ENCODE results near the gene CDK9.
"Not testable (repeated sequence)": the region's sequence is repeated elsewhere in the genome, so short reads cannot be mapped to it uniquely, and the experiment has no call there.

The CDK9 gene

GRCh38 chr9:127754099-127755060, 31.5 kb upstream of the CDK9 start:
- TF ChIP-seq, protein P1, sequence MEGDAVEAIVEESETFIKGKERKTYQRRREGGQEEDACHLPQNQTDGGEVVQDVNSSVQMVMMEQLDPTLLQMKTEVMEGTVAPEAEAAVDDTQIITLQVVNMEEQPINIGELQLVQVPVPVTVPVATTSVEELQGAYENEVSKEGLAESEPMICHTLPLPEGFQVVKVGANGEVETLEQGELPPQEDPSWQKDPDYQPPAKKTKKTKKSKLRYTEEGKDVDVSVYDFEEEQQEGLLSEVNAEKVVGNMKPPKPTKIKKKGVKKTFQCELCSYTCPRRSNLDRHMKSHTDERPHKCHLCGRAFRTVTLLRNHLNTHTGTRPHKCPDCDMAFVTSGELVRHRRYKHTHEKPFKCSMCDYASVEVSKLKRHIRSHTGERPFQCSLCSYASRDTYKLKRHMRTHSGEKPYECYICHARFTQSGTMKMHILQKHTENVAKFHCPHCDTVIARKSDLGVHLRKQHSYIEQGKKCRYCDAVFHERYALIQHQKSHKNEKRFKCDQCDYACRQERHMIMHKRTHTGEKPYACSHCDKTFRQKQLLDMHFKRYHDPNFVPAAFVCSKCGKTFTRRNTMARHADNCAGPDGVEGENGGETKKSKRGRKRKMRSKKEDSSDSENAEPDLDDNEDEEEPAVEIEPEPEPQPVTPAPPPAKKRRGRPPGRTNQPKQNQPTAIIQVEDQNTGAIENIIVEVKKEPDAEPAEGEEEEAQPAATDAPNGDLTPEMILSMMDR (IDR thresholded peaks at IDR 0.05; ENCODE audit: low read length, missing control alignments) = no peak
- no peak overlapping the region for H3K4me3 ChIP-seq (replicated peaks; ENCODE audit: low read depth, low read length)
- DNase-seq (ENCODE audit: low read depth) = no peak

DNA sequence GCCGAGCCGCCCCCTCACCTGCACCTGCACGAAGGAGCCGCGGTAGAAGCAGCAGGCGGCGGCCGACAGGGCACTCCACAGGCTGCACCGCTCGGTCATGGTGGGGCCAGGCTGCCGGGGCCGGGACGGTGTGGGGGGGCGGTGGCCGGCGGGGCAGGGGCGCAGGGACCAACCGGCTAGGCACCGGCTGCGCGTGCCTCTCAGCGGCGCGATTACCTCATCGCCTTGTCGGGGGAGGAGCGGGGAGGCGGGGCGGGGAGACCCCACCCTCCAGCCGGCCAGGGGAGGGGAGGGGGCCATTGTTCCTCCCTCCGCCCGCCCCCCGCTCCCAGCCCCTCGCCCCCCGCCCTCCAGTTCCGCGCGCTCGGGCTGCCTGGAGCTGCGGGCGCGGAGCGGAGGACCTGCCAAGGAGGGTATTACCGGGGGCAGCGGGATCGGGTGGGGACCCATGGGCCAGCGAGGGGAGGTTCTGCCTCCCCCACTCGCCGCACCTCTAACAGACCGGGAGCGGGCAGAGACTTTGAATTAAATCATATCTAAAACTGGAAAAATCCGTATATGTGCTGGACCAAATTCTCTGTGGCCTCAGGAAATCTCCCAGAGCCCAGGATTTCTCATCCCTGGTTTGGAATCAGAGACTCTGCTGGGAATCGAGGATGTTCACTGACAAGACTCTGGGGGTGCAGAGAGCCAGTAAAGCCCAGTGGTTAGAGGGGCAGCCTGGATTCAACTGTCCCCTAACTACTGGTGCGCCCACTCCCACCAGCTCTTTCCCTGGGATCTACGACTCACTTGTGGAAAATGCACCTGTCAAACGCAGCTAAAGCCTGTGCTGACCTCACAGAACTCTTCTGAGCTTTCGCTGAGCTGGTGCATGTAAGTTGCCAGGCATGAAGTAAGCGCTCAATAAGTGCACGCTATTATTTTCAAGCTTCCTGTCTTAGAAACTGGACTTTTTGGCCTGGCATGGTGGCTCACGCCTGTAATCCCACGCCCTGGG, 30.5 kb upstream of the CDK9 start:
- DNase-seq (ENCODE audit: low read depth) = no peak
- TF ChIP-seq, protein P1 (IDR thresholded peaks at IDR 0.05; ENCODE audit: low read length, missing control alignments) = no peak
- H3K4me3 ChIP-seq (replicated peaks; ENCODE audit: low read depth, low read length) = no peak overlapping the region

- no peak overlapping the region for H3K4me3 ChIP-seq (replicated peaks; ENCODE audit: low read depth, low read length)
- TF ChIP-seq, protein P1 (IDR thresholded peaks at IDR 0.05; ENCODE audit: low read length, missing control alignments) = no peak
- no peak for DNase-seq (ENCODE audit: low read depth)
Measured at GRCh38 chr9:127756233-127756632, 29.6 kb upstream of the CDK9 start.

GRCh38 chr9:127756776-127757175, 29.1 kb upstream of the CDK9 start:
- H3K4me3 ChIP-seq (replicated peaks; ENCODE audit: low read depth, low read length); DNase-seq (ENCODE audit: low read depth): not testable (repeated sequence)

DNA sequence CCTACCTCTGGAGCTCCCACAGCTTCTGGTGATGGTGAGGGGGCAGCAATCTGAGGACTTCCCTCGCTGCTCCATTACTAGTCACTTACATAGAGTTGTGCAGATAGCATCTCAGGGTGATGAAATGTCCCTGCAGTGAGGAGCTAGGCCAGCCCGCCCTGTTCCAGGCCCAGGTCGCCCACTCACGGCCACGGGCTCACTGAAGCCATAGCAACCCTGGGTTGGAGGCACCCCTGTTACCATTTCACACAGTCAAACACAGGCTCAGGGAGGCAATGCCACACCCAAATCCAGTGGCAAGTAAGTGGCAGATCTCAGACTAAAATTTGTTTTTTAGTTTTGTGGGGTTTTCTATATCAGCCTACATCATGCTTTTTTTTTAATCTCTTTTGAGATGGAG, 27.0 kb upstream of the CDK9 start:
- TF ChIP-seq, protein P1 (IDR thresholded peaks at IDR 0.05; ENCODE audit: low read length, missing control alignments) = no peak
- no peak overlapping the region for H3K4me3 ChIP-seq (replicated peaks; ENCODE audit: low read depth, low read length)
- DNase-seq (ENCODE audit: low read depth) = no peak

GRCh38 chr9:127761061-127761460, 24.8 kb upstream of the CDK9 start:
- no peak for DNase-seq (ENCODE audit: low read depth)
- no peak overlapping the region for H3K4me3 ChIP-seq (replicated peaks; ENCODE audit: low read depth, low read length)

More at GRCh38 chr9:127761061-127761460, 24.8 kb upstream of the CDK9 start:
- TF ChIP-seq, protein P1 (IDR thresholded peaks at IDR 0.05; ENCODE audit: low read length, missing control alignments) = no peak

Data from fibroblast of pulmonary artery (primary cell).